Hair follicle dermal papilla cell (primary cell): Measurements from ENCODE around the gene MARCHF4. TPM values are rescaled to one million over a fixed set of nuclear protein-coding genes. Genes with fewer than 3 reads are reported as not detected.

Experiments
- small RNA-seq: library from RNA; depleted of rRNA; stranded (forward); fragments of <200 nt; gene quantifications from one replicate; pipeline ENCODE3, GENCODE V24; 2012
- total RNA-seq: library from RNA; depleted of rRNA; stranded (reverse); fragments of >200 nt; gene quantifications from 2 replicates; pipeline ENCODE4 v1.2.3, GENCODE V29; 2012

MARCHF4 gene, protein sequence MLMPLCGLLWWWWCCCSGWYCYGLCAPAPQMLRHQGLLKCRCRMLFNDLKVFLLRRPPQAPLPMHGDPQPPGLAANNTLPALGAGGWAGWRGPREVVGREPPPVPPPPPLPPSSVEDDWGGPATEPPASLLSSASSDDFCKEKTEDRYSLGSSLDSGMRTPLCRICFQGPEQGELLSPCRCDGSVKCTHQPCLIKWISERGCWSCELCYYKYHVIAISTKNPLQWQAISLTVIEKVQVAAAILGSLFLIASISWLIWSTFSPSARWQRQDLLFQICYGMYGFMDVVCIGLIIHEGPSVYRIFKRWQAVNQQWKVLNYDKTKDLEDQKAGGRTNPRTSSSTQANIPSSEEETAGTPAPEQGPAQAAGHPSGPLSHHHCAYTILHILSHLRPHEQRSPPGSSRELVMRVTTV
- total RNA-seq = 2.3 and 3.8 TPM in 2 replicates

DNA sequence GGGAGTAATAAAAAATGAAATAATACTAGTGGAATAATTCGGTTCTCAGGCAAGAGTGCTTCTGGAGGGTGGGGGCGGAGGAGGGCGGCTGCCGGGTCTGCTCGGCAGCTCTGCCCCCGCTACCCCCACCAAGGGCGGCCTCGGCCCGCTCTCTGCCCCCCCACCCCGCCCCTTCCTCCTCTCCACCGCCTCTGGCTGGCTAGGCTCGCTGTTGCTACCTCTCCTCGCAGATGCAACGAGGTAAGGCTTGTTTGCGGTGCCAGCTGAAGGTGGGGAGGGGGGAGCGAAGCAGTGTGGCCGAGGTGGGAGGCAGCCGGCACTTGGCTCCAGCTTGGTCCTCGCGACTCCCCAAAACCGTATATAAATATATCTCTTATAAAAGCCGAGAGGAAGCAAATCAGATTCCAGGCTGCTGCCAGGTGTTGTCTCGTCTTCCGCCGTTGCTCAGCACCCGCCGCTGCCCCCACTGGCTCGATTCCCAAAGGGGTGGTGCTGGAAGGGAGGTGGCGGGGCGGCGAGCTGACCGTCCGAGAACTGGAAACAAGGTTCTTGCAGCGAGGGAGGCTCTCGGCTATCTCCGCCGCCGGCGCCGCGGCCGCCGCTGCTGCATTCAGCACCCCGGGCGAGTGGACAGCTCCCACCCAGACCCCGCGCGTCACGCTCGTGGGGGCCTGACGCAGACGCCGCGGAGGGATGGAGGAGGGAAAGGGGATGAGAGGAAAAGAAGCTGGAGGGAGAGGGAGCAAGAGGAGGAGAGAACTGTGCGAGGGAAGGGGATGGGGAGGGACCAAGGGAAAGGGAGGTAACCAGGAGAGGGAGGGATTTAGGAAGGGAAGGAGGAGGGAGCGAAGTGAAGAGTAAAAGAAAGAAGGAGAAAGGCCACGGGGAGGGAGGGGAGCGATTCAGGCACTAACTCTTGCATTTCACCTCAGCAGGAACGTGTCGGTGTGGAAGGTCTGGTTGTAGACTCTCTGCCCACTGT is at the start of gene MARCHF4:
Gene MARCHF4, minus strand, starts transcription at position 763 of the 982 bp plus-strand sequence. CDS start 2,223 bp downstream, outside the sequence.

DNA sequence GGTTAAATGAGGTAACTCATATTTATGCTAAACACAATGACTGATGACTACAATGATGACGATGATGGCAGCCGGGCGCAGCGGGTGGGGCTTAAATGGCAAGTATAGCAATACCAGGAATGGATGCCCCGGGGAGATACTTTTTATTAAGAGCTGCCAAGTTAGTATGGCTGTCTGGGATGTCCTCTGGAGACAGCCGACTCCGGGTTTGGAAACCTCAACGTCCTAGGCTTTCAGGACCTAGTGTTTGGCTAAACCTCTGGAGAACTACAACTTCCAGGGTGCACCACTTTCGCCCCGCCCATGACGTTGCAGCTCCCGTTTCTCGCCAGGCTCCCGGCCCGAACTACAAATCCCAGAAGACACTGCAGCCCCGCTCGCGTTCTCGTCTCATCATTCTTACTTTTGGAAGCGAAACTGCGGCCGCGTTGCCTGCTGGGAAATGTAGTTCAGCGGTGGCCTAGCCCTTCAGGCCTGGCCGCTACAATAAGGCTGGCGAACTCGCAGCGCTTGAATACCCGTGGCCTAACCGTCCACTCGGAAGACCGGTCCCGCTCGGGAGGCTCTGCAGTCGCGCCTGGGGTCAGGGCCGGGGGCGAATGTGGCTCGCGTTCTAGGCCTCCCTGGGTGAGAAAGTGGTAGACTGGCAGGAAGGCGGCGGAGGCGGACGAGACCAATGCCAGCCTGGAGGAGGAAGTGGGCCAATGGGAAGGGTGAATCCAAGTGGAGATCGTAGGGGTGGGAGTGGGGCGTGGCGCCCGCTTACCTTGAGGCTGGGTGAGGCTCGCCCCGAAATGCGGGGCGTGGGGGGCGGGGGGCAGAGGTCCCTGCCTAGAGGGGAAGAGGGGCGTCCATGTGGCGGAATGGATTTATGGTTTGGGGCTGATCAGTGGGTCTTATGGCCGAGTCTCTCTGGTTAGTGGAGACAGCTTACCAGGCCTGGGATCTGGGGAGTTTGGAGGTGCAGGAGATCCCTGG is 40.0 kb upstream of the MARCHF4 start, which contains the start of gene SMARCAL1:
Gene SMARCAL1, plus strand, starts transcription at position 463 of the 978 bp plus-strand sequence. CDS start 2,221 bp downstream, outside the sequence.

Small RNA genes lying within 50 kb of the gene (small RNA-seq; reads per million reads assigned to genes)
- gene RF00019 = not detected

Other genes with a start within 250 kb of the MARCHF4 start
- gene SMARCAL1, start 40.0 kb upstream of the MARCHF4 start, total RNA-seq = 18.0 and 19.3 TPM in 2 replicates
- gene RPL37A, start 126.4 kb upstream of the MARCHF4 start, total RNA-seq = 575 and 595 TPM in 2 replicates